ENCODE results near the gene PCDHB9.
"Not testable (repeated sequence)": the region's sequence is repeated elsewhere in the genome, so short reads cannot be mapped to it uniquely, and the experiment has no call there.

DNA sequence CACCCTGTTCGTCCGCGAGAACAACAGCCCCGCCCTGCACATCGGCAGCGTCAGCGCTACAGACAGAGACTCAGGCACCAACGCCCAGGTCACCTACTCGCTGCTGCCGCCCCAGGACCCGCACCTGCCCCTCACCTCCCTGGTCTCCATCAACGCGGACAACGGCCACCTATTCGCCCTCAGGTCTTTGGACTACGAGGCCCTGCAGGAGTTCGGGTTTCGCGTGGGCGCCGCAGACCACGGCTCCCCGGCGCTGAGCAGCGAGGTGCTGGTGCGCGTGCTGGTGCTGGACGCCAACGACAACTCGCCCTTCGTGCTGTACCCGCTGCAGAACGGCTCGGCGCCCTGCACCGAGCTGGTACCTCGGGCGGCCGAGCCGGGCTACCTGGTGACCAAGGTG, 49.0 kb downstream of the PCDHB9 start:
- TF ChIP-seq, protein P1, sequence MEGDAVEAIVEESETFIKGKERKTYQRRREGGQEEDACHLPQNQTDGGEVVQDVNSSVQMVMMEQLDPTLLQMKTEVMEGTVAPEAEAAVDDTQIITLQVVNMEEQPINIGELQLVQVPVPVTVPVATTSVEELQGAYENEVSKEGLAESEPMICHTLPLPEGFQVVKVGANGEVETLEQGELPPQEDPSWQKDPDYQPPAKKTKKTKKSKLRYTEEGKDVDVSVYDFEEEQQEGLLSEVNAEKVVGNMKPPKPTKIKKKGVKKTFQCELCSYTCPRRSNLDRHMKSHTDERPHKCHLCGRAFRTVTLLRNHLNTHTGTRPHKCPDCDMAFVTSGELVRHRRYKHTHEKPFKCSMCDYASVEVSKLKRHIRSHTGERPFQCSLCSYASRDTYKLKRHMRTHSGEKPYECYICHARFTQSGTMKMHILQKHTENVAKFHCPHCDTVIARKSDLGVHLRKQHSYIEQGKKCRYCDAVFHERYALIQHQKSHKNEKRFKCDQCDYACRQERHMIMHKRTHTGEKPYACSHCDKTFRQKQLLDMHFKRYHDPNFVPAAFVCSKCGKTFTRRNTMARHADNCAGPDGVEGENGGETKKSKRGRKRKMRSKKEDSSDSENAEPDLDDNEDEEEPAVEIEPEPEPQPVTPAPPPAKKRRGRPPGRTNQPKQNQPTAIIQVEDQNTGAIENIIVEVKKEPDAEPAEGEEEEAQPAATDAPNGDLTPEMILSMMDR (IDR thresholded peaks at IDR 0.05): not testable (repeated sequence)
- not testable (repeated sequence) for TF ChIP-seq POLR2A (IDR thresholded peaks at IDR 0.05)
